ENCODE results near the gene CADPS. TPM values are rescaled to one million over a fixed set of nuclear protein-coding genes. Genes with fewer than 3 reads are reported as not detected.

The CADPS gene
- polyA plus RNA-seq, 1 of the 3 experiments (the other 2 are of a cell fraction) = 5.8 TPM

- no peak overlapping the region for H3K9ac ChIP-seq
- H3K4me2 ChIP-seq = no peak overlapping the region
- H3K27me3 ChIP-seq (ENCODE audit: insufficient read depth) = no peaks in the 10 kb centered on the region
- no peaks in the 10 kb centered on the region for H4K20me1 ChIP-seq (ENCODE audit: insufficient read depth)
- no peak for DNase-seq
- CTCF ChIA-PET = no interaction called here
- POLR2A ChIA-PET = no interaction called here
- no peaks in the 10 kb centered on the region for H3F3A ChIP-seq (replicated peaks; ENCODE audit: insufficient read depth)
- H3K4me1 ChIP-seq (ENCODE audit: control insufficient read depth in 1 of 2, insufficient read depth in 2 of 2, low read depth in 1 of 2, low read length in 1 of 2) = no peaks in the 10 kb centered on the region; a peak in 1 of 4 replicates
- TF ChIP-seq EZH2phosphoT487 (IDR thresholded peaks at IDR 0.05; ENCODE audit: borderline replicate concordance, low read depth) = no peak
- no peak for TF ChIP-seq REST (IDR thresholded peaks at IDR 0.05; ENCODE audit: low read depth, low read length)
- no peak for TF ChIP-seq SIN3A (IDR thresholded peaks at IDR 0.05; ENCODE audit: borderline replicate concordance, low read depth, low read length)
- TF ChIP-seq TCF12 (IDR thresholded peaks at IDR 0.05) = no peak
- TF ChIP-seq TAF1 (IDR thresholded peaks at IDR 0.05; ENCODE audit: borderline replicate concordance, low read depth, low read length) = no peak
- no peak for TF ChIP-seq TEAD4 (IDR thresholded peaks at IDR 0.05; ENCODE audit: borderline replicate concordance, insufficient read depth)
- no peak for TF ChIP-seq YY1 (IDR thresholded peaks at IDR 0.05; ENCODE audit: low read depth)
- no peak for TF ChIP-seq GATA2 (CRISPR knock-in tag; IDR thresholded peaks at IDR 0.05)
- no peak for TF ChIP-seq POLR2AphosphoS5 (IDR thresholded peaks at IDR 0.05; ENCODE audit: low read depth, low read length)
- TF ChIP-seq MAX (IDR thresholded peaks at IDR 0.05; ENCODE audit: low read depth) = no peak
- no peak for TF ChIP-seq MEF2A (IDR thresholded peaks at IDR 0.05; ENCODE audit: borderline replicate concordance, low read depth)
- TF ChIP-seq RAD21 (IDR thresholded peaks at IDR 0.05; ENCODE audit: low read length) = no peak
- no peak for TF ChIP-seq NFIC (IDR thresholded peaks at IDR 0.05; ENCODE audit: borderline replicate concordance)
- no peak for TF ChIP-seq ZBTB33 (IDR thresholded peaks at IDR 0.05; ENCODE audit: borderline replicate concordance, low read depth)
- no peak for TF ChIP-seq PBX3 (IDR thresholded peaks at IDR 0.05)
- TF ChIP-seq CHD2 (IDR thresholded peaks at IDR 0.05; ENCODE audit: low read length, partially characterized antibody) = no peak
- no peak for TF ChIP-seq JUND (IDR thresholded peaks at IDR 0.05)
- no peak overlapping the region for H2AFZ ChIP-seq (ENCODE audit: low read depth)
- no peaks in the 10 kb centered on the region for H3K9me2 ChIP-seq
- no peak overlapping the region for H3K27ac ChIP-seq (ENCODE audit: low read depth in 2 of 2, low read length in 1 of 2)
- H3K4me3 ChIP-seq (ENCODE audit: low read depth in 2 of 2, low read length in 1 of 2) = no peak overlapping the region
- H3K36me3 ChIP-seq (replicated peaks in 1 of 2; ENCODE audit: control insufficient read depth in 1 of 2, insufficient read depth in 2 of 2, low read length in 1 of 2) = no peaks in the 10 kb centered on the region
- no peaks in the 10 kb centered on the region for H3K79me2 ChIP-seq (ENCODE audit: insufficient read depth)
- WGBS (ENCODE audit: low lambda C conversion rate) = 80% methylated on average over 4 of the region's 4 CpGs
- no peaks in the 10 kb centered on the region for H3K9me3 ChIP-seq
These were observed 412.4 kb downstream of the CADPS start for GRCh38 chr3:62462788-62463187.

Measured in SK-N-SH (cell line).